GM03348 (cell line): Measurements from ENCODE around the gene OR6B2.
A peak's percentile ranks its signal among the peaks of the same experiment; 100 is the strongest.
"Not testable (repeated sequence)": the region's sequence is repeated elsewhere in the genome, so short reads cannot be mapped to it uniquely, and the experiment has no call there.

Experiments used
- DNase-seq: peaks from one replicate; pipeline ENCODE4 v3.0.0; 2012; ENCODE audit warnings: low spot score

Gene OR6B2

GRCh38 chr2:240030379-240031094 is at the start of gene OR6B2:
Gene OR6B2, minus strand, starts transcription at chr2:240030429. Its CDS starts 0 bp downstream, at chr2:240030429.
- DNase-seq: no peak

GRCh38 chr2:240078631-240079030 is 48.4 kb upstream of the OR6B2 start:
- no peak for DNase-seq

GRCh38 chr2:240077442-240077841 is 47.2 kb upstream of the OR6B2 start:
- DNase-seq: no peak

- no peak for DNase-seq
These were observed 44.3 kb upstream of the OR6B2 start for GRCh38 chr2:240074545-240074944.

- no peak for DNase-seq
These were observed 40.7 kb upstream of the OR6B2 start for GRCh38 chr2:240070907-240071306.

GRCh38 chr2:240069829-240070228 is 39.6 kb upstream of the OR6B2 start:
- no peak for DNase-seq

GRCh38 chr2:240068193-240068592 is 38.0 kb upstream of the OR6B2 start:
- no peak for DNase-seq

GRCh38 chr2:240066489-240066888 is 36.3 kb upstream of the OR6B2 start:
- DNase-seq: no peak

- DNase-seq: no peak
These were observed 34.7 kb upstream of the OR6B2 start for GRCh38 chr2:240064898-240065297.

GRCh38 chr2:240060977-240061591 is 30.9 kb upstream of the OR6B2 start:
- DNase-seq: peak; percentile 72

GRCh38 chr2:240056678-240057077 is 26.4 kb upstream of the OR6B2 start:
- no peak for DNase-seq

GRCh38 chr2:240055177-240055917 is 25.1 kb upstream of the OR6B2 start:
- no peak for DNase-seq

- DNase-seq: no peak
These were observed 23.2 kb upstream of the OR6B2 start, which contains the start of gene OR6B3 for GRCh38 chr2:240053173-240054155. Gene OR6B3, minus strand, starts transcription at chr2:240053521.

GRCh38 chr2:240052524-240052923 is 22.3 kb upstream of the OR6B2 start:
- DNase-seq: no peak

- no peak for DNase-seq
These were observed 21.5 kb upstream of the OR6B2 start for GRCh38 chr2:240051697-240052096.

- no peak for DNase-seq
These were observed 20.0 kb upstream of the OR6B2 start for GRCh38 chr2:240050278-240050677.

GRCh38 chr2:240048237-240048636 is 18.0 kb upstream of the OR6B2 start:
- DNase-seq: no peak

- DNase-seq: no peak
These were observed 14.9 kb upstream of the OR6B2 start for GRCh38 chr2:240045098-240045497.

- not testable (repeated sequence) for DNase-seq
These were observed 13.9 kb upstream of the OR6B2 start for GRCh38 chr2:240044096-240044495.

GRCh38 chr2:240043279-240043989 is 13.2 kb upstream of the OR6B2 start:
- no peak for DNase-seq

GRCh38 chr2:240042740-240043139 is 12.5 kb upstream of the OR6B2 start:
- no peak for DNase-seq
